ENCODE data around the gene ANKHD1.

- no peak for TF ChIP-seq LEF1 (IDR thresholded peaks at IDR 0.05; ENCODE audit: borderline replicate concordance)
- TF ChIP-seq PKNOX1 (IDR thresholded peaks at IDR 0.05), result no peak
- TF ChIP-seq SUZ12 (IDR thresholded peaks at IDR 0.05), result no peak
- no peak for TF ChIP-seq BHLHE40 (IDR thresholded peaks at IDR 0.05; ENCODE audit: borderline replicate concordance)
- no peak for TF ChIP-seq FOXA1 (IDR thresholded peaks at IDR 0.05)
- TF ChIP-seq HDGF (IDR thresholded peaks at IDR 0.05; ENCODE audit: borderline replicate concordance), result no peak
- TF ChIP-seq CTBP1 (IDR thresholded peaks at IDR 0.05; ENCODE audit: borderline replicate concordance), result no peak
- TF ChIP-seq SP1 (IDR thresholded peaks at IDR 0.05), result no peak
- TF ChIP-seq NFRKB (IDR thresholded peaks at IDR 0.05), result no peak
- TF ChIP-seq ARNT (IDR thresholded peaks at IDR 0.05), result no peak
- TF ChIP-seq ZNF384 (IDR thresholded peaks at IDR 0.05), result no peak
These were observed 11.6 kb downstream of the ANKHD1 start for GRCh38 chr5:140413230-140413629.
